Measurements from ENCODE around the gene ATP2C1.

The ATP2C1 gene

GRCh38 chr3:130948001-130948773 lies 54.3 kb downstream of the ATP2C1 start:
- Histone ChIP-seq H3K4me2 (ENCODE audit: insufficient read depth, low read length, poor library complexity, severe bottlenecking) (no peak overlapping the region), H3K14ac (ENCODE audit: low read length) (no peak overlapping the region), H2BK15ac (ENCODE audit: low read length) (no peak overlapping the region), H3K9me3 (replicated peaks in 1 of 2; ENCODE audit: control insufficient read depth in 2 of 2, insufficient read depth in 1 of 2, low read depth in 1 of 2, low read length in 2 of 2) (peaks cover 0 to 11% of the 10 kb centered on the region in 2 donors), H3K27me3 (ENCODE audit: control insufficient read depth in 3 of 3, insufficient read depth in 3 of 3, low read depth in 1 of 3, low read length in 3 of 3) (no peaks in the 10 kb centered on the region), H2AK5ac (ENCODE audit: low read depth, low read length) (no peak overlapping the region), H3K9ac (ENCODE audit: low read depth, low read length, poor library complexity) (no peak overlapping the region), H3K4me1 (ENCODE audit: control insufficient read depth in 2 of 2, insufficient read depth in 1 of 2, low read depth in 1 of 2, low read length in 2 of 2) (no peaks in the 10 kb centered on the region), H3K27ac (replicated peaks; ENCODE audit: low read length) (no peak overlapping the region), H3K79me1 (ENCODE audit: low read depth, low read length) (no peaks in the 10 kb centered on the region), H3K23ac (ENCODE audit: low read depth, low read length, poor library complexity) (no peak overlapping the region), H3K36me3 (replicated peaks in 1 of 2; ENCODE audit: control insufficient read depth in 2 of 2, insufficient read depth in 2 of 2, low read length in 2 of 2) (peaks cover 2 to 73% of the 10 kb centered on the region in 2 donors), H2AFZ (ENCODE audit: low read length) (no peak overlapping the region), H2BK120ac (ENCODE audit: low read depth, low read length) (no peak overlapping the region), H4K91ac (ENCODE audit: low read depth, low read length, poor library complexity) (no peak overlapping the region), H3K4me3 (ENCODE audit: low read length in 2 of 2) (no peak overlapping the region), H4K8ac (ENCODE audit: low read depth, low read length) (no peak overlapping the region), H2BK12ac (ENCODE audit: low read length) (no peak overlapping the region), H3K18ac (ENCODE audit: low read length) (no peak overlapping the region), H2BK5ac (ENCODE audit: low read length) (no peak overlapping the region), H3K4ac (ENCODE audit: low read length) (no peak overlapping the region)
- DNase-seq (ENCODE audit: low spot score) = no peak
- WGBS, 2 donors (ENCODE audit: extremely low coverage in 2 of 2, insufficient read length in 2 of 2, insufficient replicate concordance in 1 of 2) = no CpG with 5 or more reads among the region's 2 CpGs

GRCh38 chr3:130948929-130949328 lies 55.0 kb downstream of the ATP2C1 start:
- Histone ChIP-seq H3K4me2 (ENCODE audit: insufficient read depth, low read length, poor library complexity, severe bottlenecking) (no peak overlapping the region), H2BK12ac (ENCODE audit: low read length) (no peak overlapping the region), H3K9ac (ENCODE audit: low read depth, low read length, poor library complexity) (no peak overlapping the region), H2AK5ac (ENCODE audit: low read depth, low read length) (no peak overlapping the region), H3K4ac (ENCODE audit: low read length) (no peak overlapping the region), H3K4me3 (ENCODE audit: low read length in 2 of 2) (no peak overlapping the region), H2AFZ (ENCODE audit: low read length) (no peak overlapping the region), H2BK120ac (ENCODE audit: low read depth, low read length) (no peak overlapping the region), H4K91ac (ENCODE audit: low read depth, low read length, poor library complexity) (no peak overlapping the region), H3K14ac (ENCODE audit: low read length) (no peak overlapping the region), H3K27me3 (ENCODE audit: control insufficient read depth in 3 of 3, insufficient read depth in 3 of 3, low read depth in 1 of 3, low read length in 3 of 3) (no peaks in the 10 kb centered on the region), H3K9me3 (replicated peaks in 1 of 2; ENCODE audit: control insufficient read depth in 2 of 2, insufficient read depth in 1 of 2, low read depth in 1 of 2, low read length in 2 of 2) (peaks cover 0 to 11% of the 10 kb centered on the region in 2 donors), H3K27ac (replicated peaks; ENCODE audit: low read length) (no peak overlapping the region), H3K23ac (ENCODE audit: low read depth, low read length, poor library complexity) (no peak overlapping the region), H3K79me1 (ENCODE audit: low read depth, low read length) (no peaks in the 10 kb centered on the region), H2BK15ac (ENCODE audit: low read length) (no peak overlapping the region), H3K4me1 (ENCODE audit: control insufficient read depth in 2 of 2, insufficient read depth in 1 of 2, low read depth in 1 of 2, low read length in 2 of 2) (no peaks in the 10 kb centered on the region), H4K8ac (ENCODE audit: low read depth, low read length) (no peak overlapping the region), H3K36me3 (replicated peaks in 1 of 2; ENCODE audit: control insufficient read depth in 2 of 2, insufficient read depth in 2 of 2, low read length in 2 of 2) (peaks cover 3 to 71% of the 10 kb centered on the region in 2 donors), H2BK5ac (ENCODE audit: low read length) (no peak overlapping the region), H3K18ac (ENCODE audit: low read length) (no peak overlapping the region)
- DNase-seq (ENCODE audit: low spot score) = no peak
- no CpG with 5 or more reads among the region's 3 CpGs for WGBS, 2 donors (ENCODE audit: extremely low coverage in 2 of 2, insufficient read length in 2 of 2, insufficient replicate concordance in 1 of 2)

- Histone ChIP-seq H3K4me1 (ENCODE audit: control insufficient read depth in 2 of 2, insufficient read depth in 1 of 2, low read depth in 1 of 2, low read length in 2 of 2) (no peaks in the 10 kb centered on the region), H3K14ac (ENCODE audit: low read length) (no peak overlapping the region), H4K91ac (ENCODE audit: low read depth, low read length, poor library complexity) (no peak overlapping the region), H3K4me2 (ENCODE audit: insufficient read depth, low read length, poor library complexity, severe bottlenecking) (no peak overlapping the region), H3K23ac (ENCODE audit: low read depth, low read length, poor library complexity) (no peak overlapping the region), H2BK15ac (ENCODE audit: low read length) (no peak overlapping the region), H2AK5ac (ENCODE audit: low read depth, low read length) (no peak overlapping the region), H3K36me3 (replicated peaks in 1 of 2; ENCODE audit: control insufficient read depth in 2 of 2, insufficient read depth in 2 of 2, low read length in 2 of 2) (peaks cover 3 to 72% of the 10 kb centered on the region in 2 donors), H4K8ac (ENCODE audit: low read depth, low read length) (no peak overlapping the region), H3K4me3 (ENCODE audit: low read length in 2 of 2) (no peak overlapping the region), H2BK12ac (ENCODE audit: low read length) (no peak overlapping the region), H3K9me3 (replicated peaks in 1 of 2; ENCODE audit: control insufficient read depth in 2 of 2, insufficient read depth in 1 of 2, low read depth in 1 of 2, low read length in 2 of 2) (peaks cover 0 to 11% of the 10 kb centered on the region in 2 donors), H2BK5ac (ENCODE audit: low read length) (no peak overlapping the region), H3K4ac (ENCODE audit: low read length) (no peak overlapping the region), H3K27ac (replicated peaks; ENCODE audit: low read length) (no peak overlapping the region), H2AFZ (ENCODE audit: low read length) (no peak overlapping the region), H3K18ac (ENCODE audit: low read length) (no peak overlapping the region), H3K9ac (ENCODE audit: low read depth, low read length, poor library complexity) (no peak overlapping the region), H3K79me1 (ENCODE audit: low read depth, low read length) (no peaks in the 10 kb centered on the region), H2BK120ac (ENCODE audit: low read depth, low read length) (no peak overlapping the region), H3K27me3 (ENCODE audit: control insufficient read depth in 3 of 3, insufficient read depth in 3 of 3, low read depth in 1 of 3, low read length in 3 of 3) (no peaks in the 10 kb centered on the region)
- no peak for DNase-seq (ENCODE audit: low spot score)
- WGBS, 2 donors (ENCODE audit: extremely low coverage in 2 of 2, insufficient read length in 2 of 2, insufficient replicate concordance in 1 of 2) = no CpG with 5 or more reads among the region's 2 CpGs
Measured at GRCh38 chr3:130950124-130950523, 56.2 kb downstream of the ATP2C1 start.

- Histone ChIP-seq H2BK12ac (ENCODE audit: low read length) (no peak overlapping the region), H3K18ac (ENCODE audit: low read length) (no peak overlapping the region), H2AK5ac (ENCODE audit: low read depth, low read length) (no peak overlapping the region), H4K8ac (ENCODE audit: low read depth, low read length) (no peak overlapping the region), H3K9me3 (replicated peaks in 1 of 2; ENCODE audit: control insufficient read depth in 2 of 2, insufficient read depth in 1 of 2, low read depth in 1 of 2, low read length in 2 of 2) (peaks cover 0 to 11% of the 10 kb centered on the region in 2 donors), H2AFZ (ENCODE audit: low read length) (no peak overlapping the region), H3K79me1 (ENCODE audit: low read depth, low read length) (no peaks in the 10 kb centered on the region), H3K4me3 (ENCODE audit: low read length in 2 of 2) (no peak overlapping the region), H3K36me3 (replicated peaks in 1 of 2; ENCODE audit: control insufficient read depth in 2 of 2, insufficient read depth in 2 of 2, low read length in 2 of 2) (peaks cover 6 to 74% of the 10 kb centered on the region in 2 donors), H3K4me1 (ENCODE audit: control insufficient read depth in 2 of 2, insufficient read depth in 1 of 2, low read depth in 1 of 2, low read length in 2 of 2) (no peaks in the 10 kb centered on the region), H3K27ac (replicated peaks; ENCODE audit: low read length) (no peak overlapping the region), H3K4ac (ENCODE audit: low read length) (no peak overlapping the region), H3K23ac (ENCODE audit: low read depth, low read length, poor library complexity) (no peak overlapping the region), H3K9ac (ENCODE audit: low read depth, low read length, poor library complexity) (no peak overlapping the region), H3K4me2 (ENCODE audit: insufficient read depth, low read length, poor library complexity, severe bottlenecking) (no peak overlapping the region), H3K14ac (ENCODE audit: low read length) (no peak overlapping the region), H4K91ac (ENCODE audit: low read depth, low read length, poor library complexity) (no peak overlapping the region), H3K27me3 (ENCODE audit: control insufficient read depth in 3 of 3, insufficient read depth in 3 of 3, low read depth in 1 of 3, low read length in 3 of 3) (no peaks in the 10 kb centered on the region), H2BK120ac (ENCODE audit: low read depth, low read length) (no peak overlapping the region), H2BK15ac (ENCODE audit: low read length) (no peak overlapping the region), H2BK5ac (ENCODE audit: low read length) (no peak overlapping the region)
- DNase-seq (ENCODE audit: low spot score) = no peak
Measured at GRCh38 chr3:130950641-130951040, 56.8 kb downstream of the ATP2C1 start.

Data from neuronal stem cell (in vitro differentiated cells).